Endothelial cell of umbilical vein (primary cell): ENCODE results near the gene IGSF11.

Experiments used
- CTCF ChIP-seq, 2 donors: IDR thresholded peaks; 1 replicate in 1 of 2; 2 replicates in 1 of 2; pipeline ENCODE4 v1.5.1; 2011; ENCODE audit warnings: low read length in 2 of 2, mild to moderate bottlenecking in 2 of 2, moderate library complexity in 2 of 2, control low read depth in 1 of 2, inconsistent platforms in 1 of 2, low read depth in 1 of 2; ENCODE audit not compliant: insufficient read depth in 1 of 2; ENCODE audit errors: extremely low read depth in 1 of 2
- JUN ChIP-seq: IDR thresholded peaks from 2 replicates; pipeline ENCODE4 v1.6.1; 2011; ENCODE audit warnings: borderline replicate concordance, low read depth; ENCODE audit not compliant: insufficient read length, insufficient read depth
- MAX ChIP-seq: IDR thresholded peaks from 2 replicates; pipeline ENCODE4 v1.6.1; 2011; ENCODE audit not compliant: insufficient read depth, insufficient read length
- POLR2A ChIP-seq: IDR thresholded peaks from 2 replicates; pipeline ENCODE4 v1.6.1; 2012; ENCODE audit warnings: low read depth, mild to moderate bottlenecking, control low read depth, low read length
- POLR2AphosphoS5 ChIP-seq: IDR thresholded peaks from 2 replicates; pipeline ENCODE4 v1.6.1; 2012; ENCODE audit warnings: low read depth, mild to moderate bottlenecking, control low read depth, low read length, moderate library complexity; ENCODE audit not compliant: insufficient read depth

GRCh38 chr3:118948146-118948545 lies 86.5 kb downstream of the IGSF11 start:
- TF ChIP-seq CTCF (IDR thresholded peaks at IDR 0.05; ENCODE audit: extremely low read depth in 1 of 2, insufficient read depth in 1 of 2, low read depth in 1 of 2, low read length in 2 of 2) (no peak), POLR2A (no peak), POLR2AphosphoS5 (no peak), MAX (no peak), JUN (no peak)
